GM18526 (cell line): ENCODE results near the gene TEX22.
A peak's percentile ranks its signal among the peaks of the same experiment; 100 is the strongest.

Source experiments
- POLR2A ChIP-seq: IDR thresholded peaks from 3 replicates; pipeline ENCODE4 v1.6.1; 2011; ENCODE audit not compliant: insufficient read length; ENCODE audit errors: extremely low read depth

TEX22 gene

GRCh38 chr14:105442125-105442524 is 43.8 kb downstream of the TEX22 start:
- no peak for TF ChIP-seq POLR2A

- no peak for TF ChIP-seq POLR2A
These were observed 44.5 kb downstream of the TEX22 start for GRCh38 chr14:105442834-105443233.

GRCh38 chr14:105444859-105445258 is 46.5 kb downstream of the TEX22 start:
- peak; percentile 14 for TF ChIP-seq POLR2A

- no peak for TF ChIP-seq POLR2A
These were observed 47.0 kb downstream of the TEX22 start for GRCh38 chr14:105445290-105445689.

DNA sequence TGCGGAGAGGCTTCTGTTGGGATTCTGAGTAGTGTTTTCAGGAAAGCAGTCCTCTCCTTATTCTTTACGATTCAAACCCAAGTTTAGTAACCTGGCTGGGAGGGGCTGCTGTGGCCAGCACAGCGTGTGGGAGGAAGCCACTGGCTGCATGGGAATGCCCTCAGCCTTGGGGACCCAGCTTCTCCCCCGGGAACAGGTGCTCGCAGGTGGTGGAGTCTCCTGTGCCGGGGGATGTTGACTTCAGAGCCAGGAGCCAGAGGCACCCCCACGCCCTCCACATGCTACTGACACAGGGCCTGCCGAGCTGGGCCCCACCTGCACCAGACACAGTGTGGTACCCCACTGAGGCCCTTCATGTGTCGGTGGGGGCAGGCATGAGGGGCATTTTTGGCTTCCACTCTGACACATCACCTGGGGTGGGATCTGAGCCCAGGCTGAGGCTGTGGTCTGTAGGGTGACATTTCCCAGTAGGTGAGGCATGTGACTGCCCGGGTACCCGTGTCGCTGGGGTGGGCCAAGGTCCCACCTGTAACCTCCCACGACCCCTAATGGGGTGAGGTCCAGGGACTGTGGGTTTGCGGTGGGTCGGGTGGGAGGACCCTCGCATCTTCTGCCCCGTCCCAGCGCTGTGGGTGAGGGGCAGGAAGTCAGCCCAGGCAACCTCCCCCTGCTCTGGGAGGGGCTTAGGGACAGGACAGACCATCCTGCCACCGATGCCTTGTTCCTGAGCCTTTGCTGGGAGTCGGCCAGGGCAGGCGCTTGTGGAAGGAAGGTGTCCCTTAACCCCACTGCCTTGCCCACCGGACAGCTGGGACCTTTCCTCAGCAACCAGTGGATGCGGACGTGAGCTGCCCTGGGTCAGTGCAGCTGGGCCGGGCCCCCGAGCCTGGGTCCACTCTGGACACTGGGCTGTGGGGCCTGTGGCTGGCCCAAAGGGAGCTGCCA is 47.8 kb downstream of the TEX22 start:
- no peak for TF ChIP-seq POLR2A

- TF ChIP-seq POLR2A, result no peak
These were observed 48.6 kb downstream of the TEX22 start for GRCh38 chr14:105446971-105447370.

- no peak for TF ChIP-seq POLR2A
These were observed 49.6 kb downstream of the TEX22 start for GRCh38 chr14:105447651-105448640.

DNA sequence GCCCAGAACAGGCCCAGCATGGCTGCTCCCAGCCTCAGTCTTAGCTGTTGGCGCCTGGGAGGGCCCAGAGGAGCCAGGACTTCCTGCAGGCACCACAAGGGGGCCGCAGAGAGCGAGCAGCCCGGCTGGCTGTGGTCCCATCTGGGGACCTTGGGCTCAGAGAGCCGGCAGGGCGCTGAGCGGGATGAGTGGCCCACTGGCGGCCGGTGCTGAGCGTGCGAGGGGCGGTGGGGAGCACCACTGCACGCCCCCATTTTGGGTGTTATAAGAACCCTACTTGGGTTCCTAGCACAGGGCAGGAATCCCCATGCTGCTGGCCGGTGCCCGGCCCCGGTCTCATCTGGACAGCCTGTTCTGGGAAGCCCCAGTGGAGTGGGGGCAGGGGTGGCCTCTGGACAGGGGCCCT is 50.4 kb downstream of the TEX22 start:
- TF ChIP-seq POLR2A, result no peak

- no peak for TF ChIP-seq POLR2A
These were observed 51.2 kb downstream of the TEX22 start for GRCh38 chr14:105449276-105450122.

GRCh38 chr14:105450123-105450505 is 51.8 kb downstream of the TEX22 start:
- TF ChIP-seq POLR2A, result no peak

GRCh38 chr14:105450864-105451720 is 52.8 kb downstream of the TEX22 start:
- no peak for TF ChIP-seq POLR2A

DNA sequence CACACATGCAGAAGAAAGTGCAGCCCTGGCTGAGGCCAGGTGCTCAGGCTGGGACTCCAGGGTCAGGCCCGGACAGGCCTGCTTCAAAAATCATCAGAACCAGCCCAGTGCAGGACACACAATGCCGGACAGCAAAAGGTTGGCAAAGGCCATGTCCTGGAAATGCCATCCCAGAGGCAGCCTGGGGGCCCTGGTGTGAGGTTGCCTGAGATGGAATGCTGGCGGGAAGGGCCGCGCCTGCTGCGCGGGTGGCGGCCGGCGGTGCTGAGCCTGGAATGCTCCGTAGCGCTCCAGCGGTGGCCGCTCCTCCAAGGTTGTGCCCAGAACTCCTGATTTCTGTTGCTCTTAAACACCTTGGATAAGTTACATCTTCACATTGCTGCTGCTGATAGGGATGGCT is 54.6 kb downstream of the TEX22 start:
- TF ChIP-seq POLR2A, result no peak

DNA sequence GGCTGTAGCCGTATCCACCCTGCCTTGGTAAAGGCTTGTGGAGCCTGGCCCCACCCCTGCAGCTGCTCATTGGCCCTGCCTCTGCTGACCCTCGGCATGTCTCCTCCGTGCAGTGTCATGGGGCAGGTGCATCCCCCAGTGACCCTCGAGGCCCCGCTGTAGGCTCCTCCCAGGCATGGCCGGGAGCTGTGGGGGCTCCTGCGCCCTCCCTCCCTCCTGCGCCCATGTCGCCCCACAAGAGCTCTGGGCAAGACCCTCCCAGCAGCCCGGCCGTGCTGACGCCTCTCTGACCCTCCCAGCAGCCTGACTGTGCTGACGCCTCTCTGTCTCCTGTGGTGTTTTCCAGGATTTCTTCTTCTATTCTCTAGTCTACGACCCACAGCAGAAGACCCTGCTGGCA is 55.5 kb downstream of the TEX22 start:
- no peak for TF ChIP-seq POLR2A

DNA sequence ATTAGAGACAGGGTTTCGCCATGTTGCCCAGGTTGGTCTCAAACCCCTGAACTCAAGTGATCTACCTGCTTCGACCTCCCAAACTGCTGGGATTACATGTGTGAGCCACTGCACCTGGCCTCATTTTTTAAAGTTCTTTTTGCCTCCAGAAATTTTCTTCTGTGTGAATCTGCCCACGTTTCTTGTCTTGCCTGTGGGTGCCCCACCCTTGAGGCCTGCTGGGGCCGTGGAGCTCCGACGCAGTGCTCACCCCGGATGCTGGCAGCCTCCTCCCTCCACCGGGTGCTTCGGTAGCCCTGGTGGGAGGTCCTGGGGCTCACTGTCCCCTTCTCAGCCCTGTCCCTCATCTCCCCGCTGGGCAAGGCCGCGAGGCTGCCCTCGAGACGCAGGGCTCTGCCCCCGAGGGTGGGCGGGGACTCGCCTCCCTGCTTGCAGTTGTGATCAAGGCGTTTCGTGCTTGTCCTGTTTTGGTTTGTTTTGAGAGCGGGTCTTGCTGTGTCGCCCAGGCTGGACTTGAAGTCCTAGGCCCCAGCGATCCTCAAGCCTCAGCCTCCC is 56.8 kb downstream of the TEX22 start:
- no peak for TF ChIP-seq POLR2A
